Activated CD4-positive, alpha-beta T cell treated with anti-CD3 and anti-CD28 coated beads, Interleukin-2, amount 50 U/mL, for 24 hours (primary cell): ENCODE data around the gene SPHK2.

Experiments
- DNase-seq, 2 donors: peaks; one replicate each; pipeline ENCODE4 v3.0.0-alpha.2; 2020; ENCODE audit warnings: low read depth in 1 of 2, low spot score in 1 of 2

Gene SPHK2

DNA sequence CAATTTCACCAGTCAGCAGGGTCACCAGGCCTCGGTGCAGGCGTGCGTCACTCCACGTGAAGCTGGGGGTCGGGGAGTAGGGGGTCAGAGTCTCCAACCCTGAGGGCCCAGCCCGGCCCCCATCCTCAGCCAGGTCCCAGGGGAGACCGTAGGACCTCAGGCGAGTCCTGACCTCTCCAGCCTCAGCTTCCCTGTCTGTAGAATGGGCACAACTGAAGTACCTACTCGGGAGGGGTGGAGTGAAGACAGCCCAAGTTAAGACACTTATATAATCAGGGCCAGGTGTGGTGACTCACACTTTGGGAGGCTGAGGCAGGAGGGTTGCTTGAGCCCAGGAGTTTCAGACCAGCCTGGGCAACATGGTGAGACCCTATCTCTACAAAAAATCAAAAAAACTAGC lies 15.5 kb upstream of the SPHK2 start:
- DNase-seq, result no peak

DNA sequence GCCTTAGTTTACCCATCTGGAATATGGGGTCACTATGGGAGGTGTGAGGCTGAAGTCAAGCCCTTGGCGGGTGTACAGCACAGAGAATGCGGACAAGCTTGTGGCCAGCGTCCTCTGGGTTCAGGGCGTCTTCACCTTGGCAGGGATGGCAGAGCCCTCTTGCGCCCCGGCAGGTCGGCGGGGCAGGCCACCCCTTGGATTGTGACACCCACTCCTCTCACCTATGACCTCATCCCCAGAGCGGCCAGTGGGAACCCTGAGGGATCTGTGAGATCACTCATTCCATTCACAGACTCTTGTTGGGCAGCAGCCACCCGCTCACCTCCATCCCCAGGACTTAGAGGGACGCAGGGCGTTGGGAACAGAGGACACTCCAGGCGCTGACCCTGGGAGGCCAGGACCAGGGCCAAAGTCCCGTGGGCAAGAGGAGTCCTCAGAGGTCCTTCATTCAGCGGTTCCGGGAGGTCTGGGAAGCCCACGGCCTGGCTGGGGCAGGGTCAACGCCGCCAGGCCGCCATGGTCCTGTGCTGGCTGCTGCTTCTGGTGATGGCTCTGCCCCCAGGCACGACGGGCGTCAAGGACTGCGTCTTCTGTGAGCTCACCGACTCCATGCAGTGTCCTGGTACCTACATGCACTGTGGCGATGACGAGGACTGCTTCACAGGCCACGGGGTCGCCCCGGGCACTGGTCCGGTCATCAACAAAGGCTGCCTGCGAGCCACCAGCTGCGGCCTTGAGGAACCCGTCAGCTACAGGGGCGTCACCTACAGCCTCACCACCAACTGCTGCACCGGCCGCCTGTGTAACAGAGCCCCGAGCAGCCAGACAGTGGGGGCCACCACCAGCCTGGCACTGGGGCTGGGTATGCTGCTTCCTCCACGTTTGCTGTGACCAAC lies 12.6 kb upstream of the SPHK2 start, which contains the start of gene SPACA4:
Gene SPACA4 (plus strand): TSS at position 280 of the 896 bp plus-strand sequence. CDS start 237 bp downstream, at position 517.
- DNase-seq, result no peak

DNA sequence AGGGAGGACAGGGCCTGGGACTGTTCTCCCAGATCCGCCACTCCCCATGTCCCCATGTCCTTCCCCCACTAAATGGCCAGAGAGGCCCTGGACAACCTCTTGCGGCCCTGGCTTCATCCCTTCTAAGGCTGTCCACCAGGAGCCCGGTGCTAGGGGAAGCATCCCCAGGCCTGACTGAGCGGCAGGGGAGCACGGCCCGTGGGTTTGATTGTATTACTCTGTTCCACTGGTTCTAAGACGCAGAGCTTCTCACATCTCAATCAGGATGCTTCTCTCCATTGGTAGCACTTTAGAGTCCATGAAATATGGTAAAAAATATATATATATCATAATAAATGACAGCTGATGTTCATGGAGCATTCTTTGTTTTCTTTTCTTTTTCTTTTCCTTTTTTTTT lies 11.9 kb upstream of the SPHK2 start:
- DNase-seq, result no peak

DNA sequence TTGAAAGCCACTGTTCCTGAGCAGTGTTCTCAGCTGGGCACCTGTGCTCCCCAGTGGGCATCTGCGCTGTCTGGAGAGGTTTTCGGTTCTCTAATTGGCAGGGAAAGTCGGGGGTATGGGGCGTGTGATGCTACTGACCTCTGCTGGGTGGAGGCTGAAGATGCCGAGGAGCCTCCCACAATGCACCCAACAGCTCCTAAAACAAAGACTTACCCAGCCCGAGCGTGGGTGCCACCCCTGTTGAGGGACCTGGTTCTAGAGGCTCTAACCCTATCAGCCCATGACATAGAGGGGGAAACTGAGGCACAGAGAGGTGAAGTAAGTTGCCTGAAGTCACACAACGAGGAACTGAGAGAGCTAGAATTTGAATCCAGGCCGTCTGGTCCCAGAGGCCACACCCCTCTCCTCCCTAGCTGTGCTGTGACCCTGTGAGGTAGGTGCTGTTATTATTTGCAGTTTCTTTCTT lies 10.5 kb upstream of the SPHK2 start:
- no peak for DNase-seq

DNA sequence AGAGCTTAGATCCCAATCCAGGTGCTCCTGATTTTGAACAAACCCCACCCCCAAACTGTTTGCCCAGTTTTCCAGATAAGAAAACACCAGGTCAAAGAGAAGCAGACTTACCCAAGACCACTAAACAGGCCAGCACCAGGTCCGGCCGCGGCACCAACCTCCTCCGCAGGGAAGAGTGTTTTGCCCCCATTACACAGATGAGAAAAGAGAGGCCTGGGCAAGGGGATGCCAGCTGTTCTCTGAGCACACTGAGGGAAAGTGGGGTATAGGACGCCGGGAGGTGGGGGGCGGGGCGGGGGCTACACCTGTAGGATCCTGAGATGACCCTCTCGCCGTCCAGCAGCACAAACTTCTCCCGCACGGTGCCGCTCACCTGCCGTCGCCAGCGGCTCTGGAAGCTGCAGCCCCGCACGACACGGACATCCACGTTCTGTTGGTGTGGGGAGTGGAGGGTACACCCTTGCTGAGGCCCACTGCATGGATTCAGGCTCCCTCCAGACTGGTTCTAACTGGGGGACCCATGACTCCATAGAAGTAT lies 9.7 kb upstream of the SPHK2 start:
- DNase-seq, result no peak

DNA sequence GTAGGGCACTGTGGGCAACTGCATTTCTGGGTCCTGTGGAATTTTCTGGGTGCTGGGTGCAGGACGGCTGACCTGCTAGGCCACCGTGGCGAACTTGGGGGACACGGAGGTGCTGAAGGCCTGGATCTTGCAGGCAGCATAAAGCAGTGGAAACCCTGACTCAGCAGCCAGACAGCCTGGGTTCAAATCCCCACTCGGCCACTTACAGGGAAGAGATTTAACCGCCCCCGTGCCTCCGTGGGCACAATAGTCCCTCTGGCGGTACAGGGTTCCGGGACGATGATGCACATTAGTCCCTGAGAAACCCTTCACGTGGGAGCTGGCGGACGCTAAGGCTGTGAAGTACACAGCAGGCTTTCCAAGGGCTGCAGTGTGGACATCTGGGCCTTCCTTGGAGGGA lies 7.4 kb upstream of the SPHK2 start:
- no peak for DNase-seq

DNA sequence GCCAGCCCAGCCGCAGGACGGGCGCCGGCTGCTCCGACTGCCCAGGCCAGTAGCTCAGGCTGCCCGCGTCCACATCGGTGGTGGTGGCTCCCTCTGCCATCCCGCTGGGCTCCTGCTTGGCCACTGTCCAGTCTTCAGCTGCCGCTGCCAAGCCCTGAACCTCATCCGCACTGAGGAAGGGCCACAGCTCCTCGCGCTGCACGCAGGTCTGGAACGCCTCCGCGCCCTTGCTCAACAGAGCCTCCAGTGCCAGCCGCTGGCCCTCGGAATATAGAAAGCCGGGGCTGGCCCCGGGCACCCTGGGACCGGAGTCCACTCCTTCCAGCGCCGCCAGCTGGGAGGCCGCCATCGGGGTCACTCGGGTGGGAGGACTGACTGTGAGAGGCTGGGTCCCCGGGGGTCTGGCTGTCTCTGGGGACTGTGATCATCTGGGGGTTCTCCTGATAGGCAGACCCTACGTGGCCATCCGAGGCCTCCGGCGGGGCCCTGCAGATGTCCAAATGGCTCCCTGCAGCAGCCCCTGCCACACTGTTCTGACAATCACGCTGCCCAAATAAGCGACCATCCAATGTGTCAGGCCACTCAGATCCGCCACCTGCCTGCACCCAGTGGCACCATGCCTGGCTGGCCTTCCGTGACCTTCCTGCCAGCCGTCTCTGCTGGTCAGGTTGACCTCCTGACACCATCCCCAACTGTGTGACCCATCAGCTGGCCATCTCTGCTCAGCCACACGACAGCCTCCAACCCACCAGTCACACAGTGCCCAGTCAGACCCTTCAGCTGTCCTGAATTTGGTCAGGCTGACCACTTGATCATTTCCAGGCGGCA lies 6.1 kb upstream of the SPHK2 start:
- no peak for DNase-seq

DNA sequence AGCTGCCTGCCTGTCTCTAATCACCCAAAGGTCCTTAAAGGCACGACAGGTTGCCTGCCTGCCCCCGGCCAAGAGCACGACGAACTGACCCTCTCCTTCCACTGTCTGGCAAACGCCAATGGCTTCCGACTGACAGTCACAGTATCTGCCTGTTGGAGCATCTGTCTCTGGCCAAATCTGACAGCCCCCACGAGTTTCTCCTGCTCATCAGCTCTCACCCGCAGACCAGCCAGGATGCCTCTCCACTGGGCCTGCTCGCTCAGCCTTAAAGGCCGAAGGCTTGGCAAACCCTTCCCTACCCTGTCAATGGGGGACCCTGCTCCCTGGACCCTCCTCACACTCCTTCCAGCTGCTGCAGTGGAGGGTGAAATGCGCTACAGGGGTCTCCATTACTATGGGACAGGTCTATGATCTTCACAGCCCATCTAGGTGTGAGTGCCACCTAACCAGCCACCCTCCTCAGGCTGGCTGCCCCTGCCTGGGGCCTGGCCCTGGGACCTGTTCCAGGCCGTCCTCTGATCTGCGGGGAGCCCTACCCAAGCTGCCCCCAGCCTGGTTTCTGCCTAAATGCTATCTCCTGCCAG lies 5.4 kb upstream of the SPHK2 start:
- no peak for DNase-seq

DNA sequence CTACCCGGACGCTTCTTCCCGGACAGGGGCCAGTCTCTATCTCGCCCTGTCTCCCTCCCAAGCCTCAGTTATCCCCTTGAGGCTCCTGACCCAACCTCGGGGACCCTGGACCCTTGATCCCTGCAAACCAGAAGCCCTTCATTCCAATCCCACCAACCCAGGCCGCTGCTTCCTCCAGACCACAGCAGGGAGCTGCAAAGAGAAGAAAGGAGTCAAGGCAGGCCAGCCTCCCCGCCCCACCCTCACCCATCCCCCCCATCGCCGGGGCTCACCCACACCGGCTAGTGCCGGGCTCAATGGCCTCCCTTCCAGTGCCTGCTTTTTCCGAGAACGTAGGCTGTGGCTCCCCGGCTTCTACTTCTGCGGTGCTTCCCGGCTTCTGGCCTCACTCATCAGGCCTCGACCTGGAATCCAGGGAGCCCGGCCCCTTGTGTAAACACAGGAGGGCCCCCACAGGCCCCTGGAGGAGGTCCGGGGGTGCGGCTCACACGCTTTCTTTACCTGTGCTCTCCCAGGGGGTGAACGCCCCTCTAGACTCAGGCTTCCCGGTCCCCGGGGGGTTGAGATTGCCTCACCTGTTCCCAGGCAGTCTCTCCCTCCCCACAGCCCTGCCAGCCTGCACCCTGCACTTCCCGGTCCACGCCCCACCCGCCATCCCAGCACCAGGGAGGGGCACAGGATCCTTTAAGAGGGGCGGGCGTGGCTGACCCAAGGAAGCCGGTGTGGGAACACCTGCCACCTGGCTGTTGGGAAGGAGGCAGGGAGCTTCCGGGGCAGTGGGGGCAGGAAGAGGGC lies 4.7 kb upstream of the SPHK2 start, which contains the start of gene FAM83E:
Gene FAM83E (minus strand): TSS at position 641 of the 795 bp plus-strand sequence. CDS start 1,704 bp downstream, outside the sequence.
- DNase-seq, result no peak

DNA sequence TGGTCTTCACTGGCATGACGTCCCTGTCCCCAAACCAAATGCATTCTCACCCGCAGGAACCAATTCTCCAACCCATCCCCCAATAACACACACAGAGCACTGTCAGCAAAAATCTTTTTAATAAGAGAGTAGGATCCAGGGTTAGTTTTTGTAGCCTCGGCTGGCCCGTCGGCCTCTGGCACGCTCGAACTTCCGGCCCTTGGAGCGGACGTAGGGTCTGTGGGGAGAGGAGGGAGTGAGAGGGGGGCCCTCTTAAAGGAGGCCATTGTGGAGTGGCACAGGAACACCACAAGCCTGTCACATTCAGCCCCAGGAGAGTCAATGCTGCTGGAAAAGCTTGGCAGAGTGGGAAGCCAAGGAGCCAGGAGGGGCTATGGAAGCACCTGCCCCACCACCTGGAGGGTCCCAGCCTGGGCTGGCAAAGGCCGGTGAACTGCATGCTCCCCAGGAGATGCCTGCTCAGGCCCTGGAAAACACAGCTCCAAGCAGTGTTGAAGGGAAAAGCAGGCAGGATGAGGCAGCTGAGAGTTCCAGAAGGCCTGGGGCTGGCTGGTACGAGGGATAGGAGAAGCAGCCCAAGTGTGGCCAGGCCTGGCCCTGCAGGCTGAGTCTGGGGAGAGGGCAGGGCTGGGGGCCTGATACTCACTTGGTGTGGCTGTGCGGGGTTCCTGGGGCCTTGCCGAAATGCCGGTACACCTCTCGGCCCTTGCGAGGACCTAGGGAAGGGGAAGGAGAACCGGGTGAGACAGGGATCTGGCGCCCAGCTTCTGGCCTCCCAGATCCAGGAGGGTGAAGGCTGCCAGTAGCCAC lies 3.9 kb upstream of the SPHK2 start:
- DNase-seq, result no peak

DNA sequence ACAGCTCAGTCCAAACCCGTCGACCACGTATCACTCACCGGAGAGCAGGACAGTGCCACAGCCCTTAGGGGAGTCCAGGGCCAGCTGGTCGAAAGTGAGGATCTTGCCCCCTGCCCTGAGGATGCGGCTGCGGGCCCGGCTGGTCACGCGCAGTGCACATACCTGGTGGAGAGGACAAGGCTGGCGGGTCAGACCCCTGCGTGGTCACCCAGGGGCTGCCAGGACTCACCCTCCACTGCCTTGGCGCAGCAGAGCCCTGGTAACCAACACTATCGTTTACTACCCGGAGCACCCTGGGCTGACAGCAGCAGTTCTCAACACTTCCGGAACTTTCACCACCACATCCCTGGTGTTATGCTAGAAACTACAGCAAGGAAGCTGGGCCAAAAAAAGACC lies 3.3 kb upstream of the SPHK2 start:
- DNase-seq, result no peak

DNA sequence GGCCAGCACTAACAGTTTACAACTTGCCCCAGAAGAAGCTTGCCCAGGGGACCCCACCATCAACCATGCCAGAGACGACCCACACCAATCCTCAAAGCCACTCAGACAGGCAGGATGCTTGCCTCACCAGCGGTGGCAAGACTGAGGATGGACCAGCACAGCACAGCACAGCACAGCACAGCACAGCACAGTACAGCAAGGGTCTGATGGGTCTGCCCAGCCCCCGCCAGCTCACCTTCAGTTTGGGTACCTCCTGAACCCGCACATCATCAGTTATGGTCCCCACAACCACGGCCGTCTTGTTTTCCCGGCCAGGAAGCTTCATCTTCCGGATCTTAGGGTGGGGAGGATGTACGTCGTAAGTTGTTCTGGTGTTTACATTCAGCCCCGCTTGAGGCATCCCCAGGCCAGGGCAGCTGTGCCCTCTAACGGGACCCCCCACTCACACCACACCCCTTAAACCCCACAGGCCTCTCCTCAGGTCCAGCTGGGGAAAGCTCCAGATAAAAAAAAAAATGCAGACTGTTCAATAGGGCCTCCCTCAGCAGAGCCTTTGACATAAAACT lies 2.7 kb upstream of the SPHK2 start:
- no peak for DNase-seq

DNA sequence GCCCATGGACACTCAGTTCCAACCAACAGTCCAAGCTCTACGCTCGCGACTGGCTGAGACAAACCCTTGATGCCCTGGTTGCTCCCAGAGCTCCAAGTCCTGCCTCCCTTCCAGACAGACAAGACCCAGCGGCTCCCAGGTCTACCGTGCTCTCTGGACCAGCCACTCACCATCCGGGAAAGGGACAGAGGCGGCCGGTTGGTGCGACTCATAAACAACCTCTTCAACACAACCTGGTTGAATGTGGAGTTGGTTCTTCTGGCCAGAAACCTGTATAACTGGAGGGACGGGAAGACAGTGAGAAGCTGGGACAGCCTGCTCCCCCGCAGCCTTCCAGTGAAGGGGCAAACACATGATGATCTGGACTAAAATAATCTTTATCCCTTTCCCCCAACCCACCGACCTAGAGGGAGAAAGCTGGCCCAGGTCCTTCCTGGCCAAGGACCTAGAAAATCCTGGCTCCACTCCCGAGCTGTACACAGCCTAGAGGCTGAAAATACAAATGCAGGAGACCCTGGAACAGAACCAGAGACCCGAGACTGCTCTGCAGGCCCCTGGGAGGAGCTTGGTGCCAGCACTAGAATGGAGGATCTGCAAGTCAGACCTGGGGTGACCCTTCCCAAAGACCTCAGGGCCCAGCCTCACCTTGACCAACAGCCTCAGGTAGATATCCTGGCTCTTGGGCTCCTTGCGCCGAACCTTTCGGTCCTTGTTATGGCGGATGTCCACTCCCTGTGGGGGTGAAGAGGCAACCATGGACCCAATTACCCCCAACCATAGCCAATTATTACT lies 2.0 kb upstream of the SPHK2 start:
- DNase-seq, result no peak

DNA sequence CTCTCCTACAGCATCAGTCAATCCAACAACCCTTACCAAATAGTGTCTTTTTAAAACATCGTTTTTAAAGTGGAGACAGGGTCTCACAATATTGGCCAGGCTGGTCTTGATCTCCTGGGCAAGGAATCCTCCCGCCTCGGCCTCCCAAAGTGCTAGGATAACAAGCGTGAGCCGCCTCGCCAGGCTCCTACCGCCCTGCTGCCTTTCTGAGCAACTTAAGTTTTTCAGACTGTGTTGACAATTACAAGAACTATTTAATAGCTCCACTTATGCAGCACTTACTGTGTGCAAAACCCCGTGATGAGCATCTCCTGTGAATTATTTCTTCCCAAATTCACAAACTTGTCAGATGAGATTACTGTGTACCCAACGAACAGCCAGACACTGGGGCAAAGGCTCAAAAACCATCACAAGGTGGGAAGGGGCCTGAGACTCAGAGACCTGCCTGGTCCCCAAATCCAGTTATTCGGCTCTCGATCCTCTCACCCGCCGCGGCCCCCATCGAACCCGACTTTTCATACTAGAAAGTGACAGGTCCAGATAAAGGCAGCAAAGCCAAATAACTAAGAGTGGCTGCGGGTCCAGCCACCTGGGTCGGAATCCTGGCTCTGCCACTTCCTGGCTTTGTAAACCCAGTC lies 909 bp upstream of the SPHK2 start:
- no peak for DNase-seq

DNA sequence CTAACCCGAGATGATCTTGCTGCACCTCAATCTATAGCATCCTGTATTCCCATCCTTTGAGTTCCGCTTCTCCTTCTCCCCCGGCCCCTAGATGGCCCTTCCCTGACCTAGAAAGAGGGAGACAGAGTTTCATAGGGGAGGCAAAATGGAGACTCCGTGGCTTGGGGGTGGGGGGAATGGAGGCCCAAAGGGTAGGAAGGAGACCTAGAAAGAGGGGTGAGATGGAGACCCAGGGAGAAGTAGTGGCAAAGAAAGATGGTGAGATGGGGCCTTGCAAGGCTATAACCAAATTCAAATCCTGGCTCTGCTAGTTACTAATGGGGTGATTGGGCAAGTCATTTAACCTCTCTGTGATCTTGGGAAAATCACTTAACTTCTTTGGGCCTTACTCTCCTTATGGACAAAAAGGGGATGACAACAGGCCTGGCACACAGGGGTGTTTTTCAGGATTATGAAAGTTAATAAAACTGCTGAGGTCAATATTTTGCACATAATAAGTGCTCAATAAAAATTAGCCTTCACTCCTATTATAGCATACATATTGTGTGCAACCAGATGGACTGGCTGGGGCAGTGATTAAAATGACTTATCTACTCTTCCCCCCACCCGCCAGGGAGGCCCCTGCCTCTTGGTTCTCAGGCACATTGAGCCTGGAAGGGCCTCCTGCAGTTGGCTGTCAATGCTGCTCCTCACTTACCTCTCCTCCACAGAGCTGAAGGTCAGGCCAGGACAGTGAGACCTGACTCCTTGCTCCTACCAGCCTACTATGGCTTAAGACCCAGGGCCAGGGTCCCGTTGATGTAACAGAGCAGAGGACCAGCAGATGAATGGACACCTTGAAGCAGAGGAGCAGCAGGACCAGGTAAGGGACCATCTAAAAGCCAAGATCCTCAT lies 633 bp downstream of the SPHK2 start:
- DNase-seq, result no peak

DNA sequence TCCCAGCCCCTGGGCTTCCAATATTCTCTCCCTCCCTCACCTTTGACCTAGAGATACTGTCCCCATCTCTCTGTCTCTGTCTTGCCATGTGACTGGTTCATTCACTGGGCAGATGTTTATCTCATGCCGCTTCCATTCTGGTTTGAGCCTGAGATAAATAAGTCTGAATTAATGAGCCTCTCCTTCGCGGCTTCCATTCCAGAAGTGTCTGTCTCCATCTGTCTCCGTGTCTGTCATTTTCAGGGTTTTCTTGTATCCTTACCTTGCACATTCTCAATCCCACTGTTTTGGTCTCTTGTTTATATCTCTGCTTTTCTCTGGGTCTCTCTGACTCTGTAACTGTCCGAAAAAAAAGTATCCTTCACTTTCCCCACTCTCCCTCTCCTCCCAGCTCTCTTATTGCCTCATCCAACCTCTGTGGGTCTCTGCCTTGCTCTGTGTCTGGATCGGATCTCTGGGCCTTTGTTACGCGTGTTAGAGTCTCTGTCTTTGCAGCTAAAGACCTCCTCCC lies 4.3 kb downstream of the SPHK2 start:
- DNase-seq, result no peak
